Fibroblast of lung (primary cell): ENCODE results near the gene FHIT.

Experiments
- EZH2 ChIP-seq: IDR thresholded peaks from 2 replicates; pipeline ENCODE4 v1.5.1; 2012; ENCODE audit warnings: low read length, control low read depth, mild to moderate bottlenecking; ENCODE audit errors: missing control alignments
- TF ChIP-seq, protein P1 (sequence below), 2 donors: IDR thresholded peaks in 1 of 2; conservative IDR thresholded peaks in 1 of 2; 1 replicate in 1 of 2; 2 replicates in 1 of 2; pipeline ENCODE4 v1.5.1; 2011 to 2012; ENCODE audit warnings: low read length in 2 of 2, control low read depth in 1 of 2, inconsistent platforms in 1 of 2, low read depth in 1 of 2, mild to moderate bottlenecking in 1 of 2

DNA sequence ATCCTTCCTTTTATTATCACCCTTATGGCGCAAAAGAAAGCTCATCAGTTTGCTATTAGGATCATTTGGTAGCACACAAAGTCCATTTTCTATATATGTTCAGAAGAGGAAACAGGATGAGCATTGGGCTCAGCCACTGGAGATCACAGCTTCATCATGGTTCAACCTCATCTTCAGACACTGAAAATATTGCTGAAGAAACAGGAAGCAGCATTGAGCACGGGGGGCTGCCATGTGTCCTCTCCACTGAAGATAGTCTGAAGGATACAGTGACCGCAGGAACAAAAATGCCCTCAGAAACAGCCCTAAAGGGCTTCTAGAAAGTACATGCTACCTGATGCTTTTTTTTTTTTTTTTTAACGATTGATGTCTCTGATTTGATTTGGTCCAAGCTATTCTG lies 1366.2 kb downstream of the FHIT start:
- TF ChIP-seq, protein P1, sequence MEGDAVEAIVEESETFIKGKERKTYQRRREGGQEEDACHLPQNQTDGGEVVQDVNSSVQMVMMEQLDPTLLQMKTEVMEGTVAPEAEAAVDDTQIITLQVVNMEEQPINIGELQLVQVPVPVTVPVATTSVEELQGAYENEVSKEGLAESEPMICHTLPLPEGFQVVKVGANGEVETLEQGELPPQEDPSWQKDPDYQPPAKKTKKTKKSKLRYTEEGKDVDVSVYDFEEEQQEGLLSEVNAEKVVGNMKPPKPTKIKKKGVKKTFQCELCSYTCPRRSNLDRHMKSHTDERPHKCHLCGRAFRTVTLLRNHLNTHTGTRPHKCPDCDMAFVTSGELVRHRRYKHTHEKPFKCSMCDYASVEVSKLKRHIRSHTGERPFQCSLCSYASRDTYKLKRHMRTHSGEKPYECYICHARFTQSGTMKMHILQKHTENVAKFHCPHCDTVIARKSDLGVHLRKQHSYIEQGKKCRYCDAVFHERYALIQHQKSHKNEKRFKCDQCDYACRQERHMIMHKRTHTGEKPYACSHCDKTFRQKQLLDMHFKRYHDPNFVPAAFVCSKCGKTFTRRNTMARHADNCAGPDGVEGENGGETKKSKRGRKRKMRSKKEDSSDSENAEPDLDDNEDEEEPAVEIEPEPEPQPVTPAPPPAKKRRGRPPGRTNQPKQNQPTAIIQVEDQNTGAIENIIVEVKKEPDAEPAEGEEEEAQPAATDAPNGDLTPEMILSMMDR (conservative IDR thresholded peaks at IDR 0.05 in 1 of 2, IDR thresholded peaks at IDR 0.05 in 1 of 2; ENCODE audit: low read depth in 1 of 2, low read length in 2 of 2), result no peak
- TF ChIP-seq EZH2, result no peak
